Heart right ventricle (tissue), 16 donors: ENCODE measurements around the gene VTCN1. TPM values are rescaled to one million over a fixed set of nuclear protein-coding genes. Genes with fewer than 3 reads are reported as not detected.
A peak's percentile ranks its signal among the peaks of the same experiment; 100 is the strongest.

ENCODE experiments used
- ATAC-seq, 8 donors: fragments of 200-7000 bp; cut with Tn5 transposase; one replicate each; pipeline ENCODE4 v1.9.1; 2020; ENCODE audit warnings: mild to moderate bottlenecking in 8 of 8, moderate library complexity in 8 of 8, moderate number of reproducible peaks in 1 of 8
- DNase-seq, 2 donors: peaks; one replicate each; pipeline ENCODE4 v3.0.0-alpha.2; 2020
- H3K27ac ChIP-seq, 10 donors: fragments of 200-600 bp; sonication (generic) in 2 of 10; one replicate each; pipeline versions ENCODE4 v1.5.0 to v1.8.0; 2020 to 2022; ENCODE audit warnings: mild to moderate bottlenecking in 3 of 10
- H3K27me3 ChIP-seq, 7 donors: fragments of 200-600 bp; one replicate each; pipeline ENCODE4 v1.8.0; 2021 to 2022; ENCODE audit warnings: mild to moderate bottlenecking in 2 of 7
- H3K36me3 ChIP-seq, 9 donors: fragments of 200-600 bp; sonication (generic) in 1 of 9; one replicate each; pipeline versions ENCODE4 v1.5.0 to v1.8.0; 2020 to 2022; ENCODE audit warnings: mild to moderate bottlenecking in 2 of 9
- H3K4me1 ChIP-seq, 9 donors: fragments of 200-600 bp; sonication (generic) in 1 of 9; one replicate each; pipeline versions ENCODE4 v1.5.0 to v1.8.0; 2020 to 2022; ENCODE audit warnings: mild to moderate bottlenecking in 4 of 9
- H3K4me3 ChIP-seq, 10 donors: fragments of 200-600 bp; sonication (generic) in 2 of 10; one replicate each; pipeline versions ENCODE4 v1.5.0 to v1.8.0; 2020 to 2022; ENCODE audit warnings: mild to moderate bottlenecking in 7 of 10, moderate library complexity in 2 of 10
- H3K9me3 ChIP-seq, 11 donors: fragments of 200-600 bp in 10 of 11; sonication (generic) in 2 of 11; one replicate each; pipeline versions ENCODE4 v1.5.0 to v1.8.0; 2013 to 2022; ENCODE audit warnings: mild to moderate bottlenecking in 2 of 11, control low read depth in 1 of 11, moderate library complexity in 1 of 11
- CTCF ChIP-seq, 9 donors: fragments of 200-600 bp; sonication (generic) in 2 of 9; IDR thresholded peaks; one replicate each; pipeline versions ENCODE4 v1.5.0 to v1.8.0; 2021 to 2022; ENCODE audit warnings: antibody characterized with exemption in 9 of 9, mild to moderate bottlenecking in 5 of 9, moderate library complexity in 1 of 9
- WGBS, 2 donors: extraction: QIAGEN DNeasy Blood & Tissue Kit; methylation state at CpG; one replicate each; pipeline ENCODE4 v1.1.7; 2013; ENCODE audit warnings: inconsistent platforms in 1 of 2; 5-methylcytosine and 5-hydroxymethylcytosine counted together
- intact Hi-C, 10 donors: fragments of 100-400 bp; cut with DNase I; formaldehyde crosslinking; loops; one replicate each; pipeline versions ENCODE4 v1.11.1 to v1.14.2; 2022
- polyA plus RNA-seq, 2 donors: library from polyadenylated mRNA; stranded (reverse); fragments of 200-250 nt; gene quantifications; one replicate each; pipeline ENCODE4 v1.2.3, GENCODE V29; 2013
- total RNA-seq, 10 donors: library from RNA; stranded (reverse); fragmentation: NEBNext Ultra II Directional in 3 of 10; extraction: Animal tissue kit (Norgen Biotek cat#: 25700) in 3 of 10; gene quantifications; one replicate each; pipeline versions ENCODE4 v1.2.1 to v1.2.4, GENCODE V29; 2021 to 2023
- donor health status: Arrhythmogenic right ventricular cardiomyopathy.
- donor health status: ischemic (EF 13 %, LVEDD 7.1; RV severe dilation, severe dysfunction).
- donor health status: healthy with polysubstance abuse.
- donor health status: DM: no; HTN: yes; CAD: no.
- donor health status: DM: no; HTN: no; CAD: no.
- donor health status: ischemic (EF 25% LVEDD 6.9; RV normal size, moderate dysfunction).
- donor health status: ischemic (EF 25% LVEDD 5.7; RV mildly dilated, moderate dysfunction).
- donor health status: healthy.
- donor health status: DM: yes; HTN: yes; CAD: no.
- donor health status: Ischemic cardiomyopathy.
- donor health status: ischemic (EF 35%, LVEDD 5.7; RV mildly dilated, moderate dysfunction).
- donor health status: nonischemic (EF 11% LVEDD 7.7; RV severe dilation, severe dysfunction).
- donor health status: DM: yes; HTN: yes; CAD: no.
- donor health status: PGD.
- donor health status: ischemic (EF 29% LVEDD 5.4; RV normal size, mild dysfunction).
- donor health status: nonischemic (EF 23%, LVEDD 6.1; RV moderate dilation, normal function).

VTCN1 gene
- total and polyA plus RNA-seq, 12 donors: 0.17 TPM; not detected in 11

GRCh38 chr1:117231748-117232373 lies 21.1 kb upstream of the VTCN1 start:
- ATAC-seq (peak in 5 of 8 donors; percentile 7 to 46 (median 32)), DNase-seq (no peak)
- Histone ChIP-seq H3K27ac (peak overlapping the region in 7 of 10 donors; percentile 60 to 88 (median 75)), H3K4me3 (no peak overlapping the region), H3K27me3 (no peaks in the 10 kb centered on the region), H3K9me3 (no peaks in the 10 kb centered on the region), H3K36me3 (no peaks in the 10 kb centered on the region), H3K4me1 (peaks cover 0 to 32% (median under 1%) of the 10 kb centered on the region in 9 donors)
- 42 to 52% methylated on average over 4 of the region's 4 CpGs for WGBS, 2 donors
- no peak for TF ChIP-seq CTCF (IDR thresholded peaks at IDR 0.05)
- intact Hi-C loops: loop anchor here in 2 of 10 donors (10.0 kb wide), 1 partner anchor 107 kb away; the partner anchor contains the start of gene TRIM45 (in 2 of the 2)

- H3K36me3 ChIP-seq: no peaks in the 10 kb centered on the region
- ATAC-seq (no peak), DNase-seq (no peak)
- no peaks in the 10 kb centered on the region for H3K9me3 ChIP-seq
- TF ChIP-seq CTCF (IDR thresholded peaks at IDR 0.05): no peak
- peaks cover 0 to 28% (median 0%) of the 10 kb centered on the region in 9 donors for H3K4me1 ChIP-seq
- WGBS, 2 donors: 44 to 46% methylated on average over 2 of the region's 2 CpGs
- intact Hi-C loops: loop anchor here in 2 of 10 donors (10.0 kb wide), 1 partner anchor 107 kb away; the partner anchor contains the start of gene TRIM45 (in 2 of the 2)
- H3K27ac ChIP-seq: peak overlapping the region in 3 of 10 donors; percentile 75 to 88 (median 84)
- H3K4me3 ChIP-seq: no peak overlapping the region
- H3K27me3 ChIP-seq: no peaks in the 10 kb centered on the region
Measured at GRCh38 chr1:117231312-117231711, 20.6 kb upstream of the VTCN1 start.

- no peak overlapping the region for H3K27ac ChIP-seq
- no peaks in the 10 kb centered on the region for H3K36me3 ChIP-seq
- H3K4me3 ChIP-seq: no peak overlapping the region
- no peak for ATAC-seq
- H3K27me3 ChIP-seq: no peaks in the 10 kb centered on the region
- intact Hi-C loops: no loop called here
- peaks cover 0 to 25% (median 0%) of the 10 kb centered on the region in 9 donors for H3K4me1 ChIP-seq
- H3K9me3 ChIP-seq: no peaks in the 10 kb centered on the region
- TF ChIP-seq CTCF (IDR thresholded peaks at IDR 0.05): no peak
- 83 to 85% methylated on average over 3 of the region's 3 CpGs for WGBS, 2 donors
- no peak for DNase-seq
Measured at GRCh38 chr1:117229217-117229616, 18.5 kb upstream of the VTCN1 start.

- ATAC-seq (no peak), DNase-seq (no peak)
- H3K27ac ChIP-seq: no peak overlapping the region
- peaks cover 0 to 4% (median 0%) of the 10 kb centered on the region in 11 donors for H3K9me3 ChIP-seq
- TF ChIP-seq CTCF (IDR thresholded peaks at IDR 0.05): no peak
- no peaks in the 10 kb centered on the region for H3K27me3 ChIP-seq
- 82 to 86% methylated on average over 4 of the region's 4 CpGs for WGBS, 2 donors
- H3K4me3 ChIP-seq: no peak overlapping the region
- H3K4me1 ChIP-seq: no peaks in the 10 kb centered on the region
- no peaks in the 10 kb centered on the region for H3K36me3 ChIP-seq
- intact Hi-C loops: no loop called here
Measured at GRCh38 chr1:117225931-117226330, 15.2 kb upstream of the VTCN1 start.
